Myocyte (in vitro differentiated cells): ENCODE measurements around the gene MYH10. TPM values are rescaled to one million over a fixed set of nuclear protein-coding genes. Genes with fewer than 3 reads are reported as not detected.
"Not testable (repeated sequence)": the region's sequence is repeated elsewhere in the genome, so short reads cannot be mapped to it uniquely, and the experiment has no call there.

Source experiments
- DNase-seq: peaks from one replicate; pipeline ENCODE4 v3.0.0-alpha.2; 2012; ENCODE audit warnings: low read depth
- total RNA-seq: library from RNA; depleted of rRNA; stranded (reverse); fragments of >200 nt; gene quantifications from 2 replicates; pipeline ENCODE4 v1.2.3, GENCODE V29; 2014

Gene MYH10
- total RNA-seq, 1 donor from 2014 or later = 17.9 TPM

DNA sequence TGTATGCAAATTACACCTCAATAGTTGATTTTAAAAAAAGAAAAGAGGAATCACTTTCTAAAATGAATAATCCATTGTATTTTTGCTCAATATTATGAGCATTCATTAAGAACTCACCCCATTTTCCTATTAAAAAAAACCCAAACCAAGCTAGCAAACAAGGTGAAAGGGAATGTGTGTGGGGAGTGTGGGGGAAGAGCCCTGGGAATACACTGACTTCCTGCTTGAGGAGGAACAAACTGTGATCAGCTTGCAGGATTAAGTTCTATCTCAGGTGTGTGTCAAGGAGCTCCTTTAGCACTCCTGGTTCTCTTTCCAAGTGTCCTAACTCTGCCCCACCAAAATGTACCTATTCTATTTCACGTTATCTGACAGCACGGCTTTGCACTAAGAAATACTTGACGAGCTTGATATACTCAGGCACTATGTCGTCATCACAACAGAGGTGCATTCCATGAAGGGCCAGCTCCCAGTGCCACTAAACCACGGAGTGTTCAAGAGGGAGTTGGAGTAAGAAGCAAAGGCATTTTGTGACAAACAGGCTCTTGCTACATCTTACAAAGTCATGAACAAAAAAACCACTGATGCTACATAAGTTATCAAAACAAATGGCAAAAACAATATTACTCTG lies 73.2 kb downstream of the MYH10 start:
- peak; percentile 27 for DNase-seq

DNA sequence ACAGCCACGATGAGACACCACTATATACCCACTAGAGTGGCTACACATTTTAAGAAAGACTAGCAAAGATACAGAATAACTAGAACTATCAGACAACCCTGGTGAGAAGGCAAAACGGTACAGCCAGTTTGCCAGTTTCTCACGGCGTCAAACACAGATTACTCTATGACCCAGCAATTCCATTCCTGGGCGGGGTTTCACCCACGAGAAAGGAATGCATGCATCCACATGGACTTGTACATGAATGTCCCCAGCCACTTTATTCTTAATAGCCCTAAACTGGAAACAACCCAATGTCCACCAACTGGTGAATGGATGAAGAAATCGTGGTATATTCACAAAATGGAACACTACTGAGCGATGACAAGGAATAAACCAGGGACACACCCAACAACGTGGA lies 74.5 kb downstream of the MYH10 start:
- DNase-seq = no peak

DNA sequence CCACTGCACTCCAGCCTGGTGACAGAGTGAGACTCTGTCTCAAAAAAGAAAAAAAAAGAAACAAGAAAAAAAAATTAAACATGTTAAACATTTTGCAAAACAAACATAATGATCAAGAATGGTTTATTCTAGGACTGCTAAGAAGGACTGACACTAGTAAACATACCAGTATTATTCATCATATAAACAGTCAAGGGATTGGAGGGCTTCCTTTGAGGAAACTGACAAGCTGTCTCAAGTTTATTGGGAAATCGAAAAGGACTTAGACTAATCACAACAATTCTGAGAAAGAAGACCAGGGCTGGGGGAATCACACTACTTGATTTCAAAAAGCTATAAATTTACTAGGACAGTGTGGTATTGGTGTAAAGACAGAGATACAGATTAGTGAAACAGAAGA lies 75.5 kb downstream of the MYH10 start:
- DNase-seq = no peak

DNA sequence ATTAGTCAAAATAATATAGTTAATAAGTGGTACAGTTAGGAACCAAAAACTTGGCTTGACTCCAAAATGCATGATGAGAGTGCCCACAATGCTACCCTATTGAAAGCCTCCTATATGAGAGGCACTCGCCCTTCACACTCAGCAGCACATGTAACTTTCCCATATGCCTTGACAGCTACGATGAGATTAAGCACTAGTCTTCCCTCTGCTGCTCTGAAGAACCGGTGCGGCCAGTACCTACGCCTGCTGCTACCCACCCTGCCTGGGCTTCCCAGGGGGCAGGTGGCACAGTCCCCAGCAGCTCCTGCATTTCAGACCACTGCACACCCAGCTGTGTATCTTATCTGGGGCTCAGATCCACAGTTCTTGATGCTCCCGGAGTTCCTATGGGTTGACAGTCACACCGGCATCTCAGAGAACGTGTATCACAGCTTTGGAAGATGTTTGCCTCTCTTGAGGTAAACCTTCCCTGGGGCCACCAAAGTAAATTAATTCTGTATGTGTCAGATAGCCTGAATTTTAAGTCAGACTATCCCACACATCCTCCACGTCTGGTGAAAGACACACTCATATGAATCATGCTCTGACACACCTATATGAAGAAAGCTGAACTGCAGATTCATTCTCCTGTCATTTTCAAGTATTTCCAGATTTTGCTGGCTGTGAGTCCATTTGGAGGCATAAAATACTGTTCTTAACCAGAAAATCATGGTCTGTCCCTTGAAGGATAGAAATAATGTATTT lies 77.8 kb downstream of the MYH10 start:
- DNase-seq = no peak

DNA sequence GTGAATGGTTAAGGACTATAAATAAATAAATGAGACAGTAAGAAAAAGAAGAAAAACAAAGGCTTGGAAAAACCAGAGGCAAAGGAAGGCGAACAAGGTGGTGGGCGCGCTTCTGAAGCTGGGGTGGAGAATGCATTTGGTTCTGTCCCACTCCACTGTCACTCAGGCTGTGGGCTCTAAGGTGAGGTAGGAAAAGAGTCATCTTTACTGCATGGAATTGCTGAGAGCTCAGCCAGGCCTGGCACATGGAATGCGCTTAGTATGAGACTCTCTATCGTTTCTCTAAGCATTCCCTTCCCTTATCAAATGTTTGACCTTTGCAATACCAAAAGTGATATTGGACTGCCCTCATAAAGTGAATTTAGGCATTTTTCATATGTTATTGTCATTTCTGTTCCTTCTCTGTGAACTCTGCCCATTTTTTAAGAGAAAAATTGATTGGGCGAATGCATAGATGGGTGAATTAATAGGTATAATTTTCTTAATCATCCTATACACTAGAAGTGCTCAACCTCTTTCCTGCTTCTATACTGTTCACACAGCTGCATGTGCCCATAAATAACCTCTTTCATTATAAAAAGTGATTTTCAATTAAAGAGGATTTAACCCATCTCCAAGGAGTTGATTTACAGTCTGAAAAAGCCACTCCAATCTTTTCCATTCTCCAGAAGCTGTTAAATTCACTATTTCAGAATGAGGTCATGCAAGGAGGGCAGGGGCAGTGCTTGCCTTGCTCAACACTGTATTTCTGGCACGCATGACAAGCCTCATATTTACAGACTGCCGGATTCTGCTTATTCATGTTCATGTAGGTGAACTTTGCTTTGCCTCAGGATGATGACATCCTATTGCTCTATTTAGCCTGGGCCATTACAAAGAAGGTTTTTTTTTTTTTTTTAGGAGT lies 87.7 kb downstream of the MYH10 start:
- no peak for DNase-seq

DNA sequence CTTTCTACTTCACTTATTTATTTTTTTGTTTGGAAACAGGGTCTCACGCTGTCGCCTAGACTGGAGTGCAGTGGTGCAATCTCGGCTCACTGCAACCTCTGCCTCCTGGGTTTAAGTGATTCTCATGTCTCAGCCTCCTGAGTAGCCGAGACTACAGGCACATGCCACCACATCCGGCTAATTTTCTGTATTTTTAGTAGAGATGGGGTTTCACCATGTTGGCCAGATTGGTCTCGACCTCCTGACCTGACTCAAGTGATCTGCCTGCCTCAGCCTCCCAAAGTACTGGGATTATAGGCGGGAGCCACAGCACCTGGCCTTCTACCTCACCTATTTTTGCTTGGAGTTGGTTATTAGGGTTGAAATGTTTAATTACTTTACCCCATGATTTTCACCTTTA lies 90.5 kb downstream of the MYH10 start:
- not testable (repeated sequence) for DNase-seq

DNA sequence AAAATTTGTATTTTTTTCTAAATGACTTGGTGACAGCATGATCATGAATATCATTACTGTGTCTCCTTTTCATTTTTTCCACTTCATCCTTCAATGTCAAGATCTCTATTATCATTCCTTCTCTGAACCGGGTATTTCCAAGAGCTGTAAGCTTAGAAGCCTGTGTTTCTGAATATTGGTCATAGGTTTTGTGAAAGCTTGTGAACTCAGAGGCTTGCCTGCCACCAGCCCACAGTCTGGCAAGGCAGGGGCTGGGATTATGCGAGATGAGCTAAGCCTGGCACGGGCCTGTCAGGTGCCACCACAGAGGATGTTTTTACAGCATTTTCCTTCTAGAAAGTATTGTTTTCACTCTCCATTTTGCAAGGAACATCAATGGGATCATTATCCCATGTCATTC lies 92.8 kb downstream of the MYH10 start:
- DNase-seq = no peak

DNA sequence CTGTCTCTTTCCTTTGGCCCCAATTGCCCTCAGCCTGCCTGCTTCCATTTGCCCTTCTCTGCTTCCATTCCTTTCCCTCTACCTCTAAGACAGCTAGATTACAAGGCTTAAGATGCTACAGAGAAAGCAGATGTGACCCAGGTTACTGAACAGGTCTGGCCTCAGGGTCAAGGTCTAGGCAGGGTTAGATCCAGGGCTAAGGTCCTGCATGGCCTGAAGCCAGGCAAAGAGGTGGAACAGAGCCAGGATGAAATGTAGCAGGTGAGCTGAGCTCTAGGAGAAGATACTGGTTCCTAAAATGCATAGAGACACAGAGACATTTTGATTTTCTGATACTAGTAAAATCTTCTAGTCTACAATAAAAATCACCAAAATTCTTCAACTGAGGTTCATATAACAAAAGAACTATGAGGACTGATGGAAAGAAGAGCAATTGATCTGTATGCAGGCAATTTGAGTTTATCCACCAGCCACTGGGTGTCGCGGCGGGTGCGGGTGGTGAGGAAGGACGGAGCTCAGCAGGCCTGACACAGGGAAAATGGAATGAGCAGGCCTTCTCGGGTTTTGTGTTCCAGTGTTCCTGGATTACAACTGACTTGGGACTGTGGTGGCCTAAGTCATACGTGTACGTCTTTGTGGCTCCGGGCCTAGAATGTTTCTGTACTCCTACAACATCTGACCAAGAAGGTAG lies 95.9 kb downstream of the MYH10 start:
- no peak for DNase-seq

DNA sequence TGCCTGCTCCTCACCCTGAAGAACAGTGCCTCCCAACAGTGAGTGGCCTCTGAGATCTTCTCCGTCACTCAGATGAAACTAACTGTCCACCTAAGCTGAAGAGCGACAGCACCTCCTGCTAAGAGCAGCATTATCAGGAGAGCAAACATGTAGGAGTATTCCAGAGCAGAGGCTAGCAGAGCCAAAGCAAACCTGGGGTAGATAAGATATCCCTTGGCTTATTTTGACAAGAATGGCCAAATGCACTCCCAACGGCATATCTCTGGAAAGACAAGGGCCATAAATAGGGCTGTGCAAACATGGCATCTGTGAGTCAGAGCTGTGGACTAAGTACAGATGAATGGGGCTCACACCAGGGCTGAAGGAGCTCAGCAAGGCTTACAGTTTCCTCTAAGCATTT lies 98.5 kb downstream of the MYH10 start:
- peak; percentile 47 for DNase-seq

DNA sequence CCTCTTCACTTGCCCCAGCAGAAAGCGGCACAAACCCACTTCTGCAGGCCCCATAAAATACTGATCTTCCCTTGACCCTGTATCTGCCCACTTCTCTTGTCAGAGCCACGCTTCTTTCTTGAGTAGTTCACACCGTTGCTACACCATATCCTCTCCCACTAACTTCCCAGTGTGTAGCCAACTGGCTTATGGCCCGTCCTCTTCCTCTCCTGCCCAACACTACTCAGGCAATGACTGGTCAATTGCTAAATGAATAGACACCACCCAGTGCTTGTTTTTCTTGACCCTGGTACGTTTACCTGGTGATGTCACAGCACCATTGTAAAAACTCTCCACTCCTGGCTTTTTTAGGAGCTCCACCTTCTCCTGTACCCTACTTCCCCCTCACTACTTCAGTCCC lies 107.9 kb downstream of the MYH10 start:
- DNase-seq = no peak

DNA sequence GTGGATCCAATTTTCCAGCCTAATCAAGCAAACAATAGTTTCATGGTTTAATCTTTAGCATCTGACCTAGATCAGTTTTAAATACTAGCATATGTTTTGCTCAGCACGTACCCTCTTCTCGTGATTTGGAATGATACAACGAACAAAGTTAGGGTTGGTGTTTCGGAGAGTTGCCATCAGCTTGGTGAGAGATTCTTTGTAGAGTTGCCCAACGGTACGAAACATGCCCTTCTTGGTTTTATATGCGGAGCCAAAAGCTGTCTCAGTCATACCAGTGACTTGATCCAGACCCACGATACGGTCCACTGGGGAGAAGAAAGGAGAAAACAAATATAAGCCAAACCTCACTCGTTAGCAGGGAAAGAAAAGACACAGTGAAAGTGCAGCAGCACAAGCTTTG lies 109.5 kb downstream of the MYH10 start:
- no peak for DNase-seq

DNA sequence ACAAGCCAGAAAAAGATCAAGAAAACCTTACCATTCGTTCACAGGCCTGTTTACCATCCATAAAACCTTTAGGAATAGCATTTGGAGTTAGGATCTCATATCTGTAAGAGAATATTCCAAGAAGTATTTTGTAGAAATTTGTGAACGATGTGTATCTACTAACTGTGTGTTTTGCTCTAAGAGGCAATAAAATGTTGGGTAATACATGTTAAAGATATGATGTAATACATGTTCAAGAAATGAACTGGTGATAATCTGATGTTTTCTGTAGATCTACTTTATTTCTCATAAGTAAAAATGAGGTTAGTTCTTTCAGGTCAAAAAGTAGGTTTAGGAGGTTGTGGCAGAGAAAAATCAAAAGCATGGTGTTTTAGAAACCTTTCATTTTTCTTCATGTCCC lies 111.7 kb downstream of the MYH10 start:
- DNase-seq = no peak

DNA sequence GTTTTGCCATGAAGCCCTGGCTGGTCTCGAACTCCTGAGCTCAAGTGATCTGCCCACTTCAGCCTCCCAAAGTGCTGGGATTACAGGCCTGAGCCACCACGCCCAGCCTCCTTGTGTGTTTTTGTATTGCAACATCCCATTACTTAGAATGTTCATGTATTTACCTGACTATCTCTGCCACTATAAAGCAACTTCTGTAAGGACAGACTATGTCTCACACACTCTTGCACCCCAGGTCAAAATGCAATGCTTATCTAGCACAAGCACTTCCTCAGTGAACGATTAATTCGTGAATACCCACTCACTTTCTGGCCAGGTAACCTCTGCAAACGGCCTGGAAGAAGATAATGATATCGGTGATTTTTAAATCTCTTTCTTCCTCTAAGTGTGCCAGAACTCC lies 112.2 kb downstream of the MYH10 start:
- DNase-seq = no peak

DNA sequence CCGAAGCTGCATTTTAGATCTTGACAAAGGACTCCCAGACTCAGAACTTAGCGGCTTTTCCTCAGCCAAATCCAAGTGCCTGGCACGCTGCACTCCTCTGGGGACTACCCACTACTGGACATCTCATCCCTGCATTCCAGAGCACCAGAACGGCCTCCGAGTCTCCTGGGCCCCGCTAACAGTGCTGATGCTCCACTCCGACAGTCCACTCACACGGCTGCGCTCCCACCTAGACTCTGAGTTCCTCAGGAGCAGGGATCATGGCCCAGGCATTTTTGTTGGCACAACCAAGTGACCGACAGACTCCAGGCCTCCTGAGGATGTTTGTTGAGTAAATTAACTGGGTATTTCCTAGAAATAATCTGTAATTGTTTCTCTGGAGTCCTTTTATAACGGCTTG lies 115.7 kb downstream of the MYH10 start:
- no peak for DNase-seq

DNA sequence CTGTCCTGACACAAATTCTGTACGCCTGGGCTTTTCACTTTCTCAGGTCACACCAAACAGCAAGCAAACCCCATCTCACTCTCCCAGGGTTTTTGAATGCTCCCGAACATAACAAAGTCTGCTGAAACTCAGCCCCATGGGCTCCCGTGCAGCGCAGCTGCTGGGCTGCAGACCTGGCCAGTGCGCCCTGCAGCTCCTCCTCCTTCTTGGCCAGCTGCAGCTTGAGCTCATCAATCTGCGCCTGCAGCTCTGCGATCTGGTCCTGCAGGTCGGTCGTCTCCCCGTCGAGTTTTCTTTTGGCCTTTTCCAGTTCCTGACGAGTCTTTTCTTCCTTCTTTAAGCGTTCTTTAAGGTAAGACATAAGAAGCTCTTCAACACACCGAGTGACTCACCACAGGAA lies 124.4 kb downstream of the MYH10 start:
- DNase-seq = peak; percentile 39

DNA sequence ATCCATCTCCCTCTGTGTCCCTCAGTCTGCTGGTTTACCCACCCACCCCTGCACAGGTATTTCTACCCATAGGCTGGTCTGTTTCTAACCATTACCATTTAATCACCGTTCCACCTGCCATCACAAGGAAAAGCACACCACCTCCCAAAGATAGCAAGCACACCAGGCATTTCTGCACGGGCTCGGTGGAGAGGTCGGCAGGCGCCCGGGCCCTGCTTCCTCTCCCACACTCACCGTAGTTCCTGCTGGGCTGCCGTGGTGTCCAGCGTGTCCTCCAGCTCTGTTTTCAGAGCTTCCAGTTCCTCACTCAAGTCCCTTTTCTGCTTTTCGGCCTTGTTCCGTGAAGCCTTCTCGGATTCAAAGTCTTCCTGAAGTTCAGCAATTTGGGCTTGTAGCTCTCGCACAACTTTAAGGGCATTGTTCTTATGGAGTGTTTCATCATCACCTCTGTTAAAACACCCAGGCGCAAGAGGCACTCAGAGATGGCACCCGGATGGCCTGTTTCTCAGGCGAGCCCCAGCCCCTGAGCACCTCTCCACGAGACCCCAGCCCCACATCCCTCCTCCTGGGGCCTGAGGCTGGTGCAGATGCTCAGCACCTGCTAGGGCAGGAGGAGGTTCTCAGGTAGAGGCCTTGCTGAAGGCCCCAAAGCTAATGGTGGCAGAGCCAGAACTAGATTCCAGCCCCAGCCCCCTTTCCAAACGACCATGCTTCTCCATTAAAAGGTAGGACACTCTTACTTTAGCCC lies 125.9 kb downstream of the MYH10 start:
- no peak for DNase-seq

DNA sequence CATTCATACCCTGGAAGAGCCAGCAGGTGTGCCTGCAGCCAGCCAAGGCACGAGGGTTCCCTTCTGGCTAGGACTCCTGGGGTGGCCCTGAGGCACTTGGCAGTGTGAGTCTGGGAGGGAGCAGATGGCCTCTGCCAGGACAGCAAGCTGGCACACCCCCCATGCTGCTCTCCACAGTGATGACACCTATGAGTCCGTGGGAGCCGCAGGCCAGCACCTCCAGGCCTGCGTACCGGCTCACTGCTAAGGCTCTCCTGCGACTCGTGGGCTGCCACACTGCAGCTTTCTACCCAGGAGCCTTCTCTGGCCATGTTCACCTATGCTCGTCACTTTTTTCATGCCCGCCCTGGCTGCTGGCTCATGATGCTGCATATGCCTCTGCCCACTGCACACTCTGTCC lies 126.7 kb downstream of the MYH10 start:
- DNase-seq = peak; percentile 6

DNA sequence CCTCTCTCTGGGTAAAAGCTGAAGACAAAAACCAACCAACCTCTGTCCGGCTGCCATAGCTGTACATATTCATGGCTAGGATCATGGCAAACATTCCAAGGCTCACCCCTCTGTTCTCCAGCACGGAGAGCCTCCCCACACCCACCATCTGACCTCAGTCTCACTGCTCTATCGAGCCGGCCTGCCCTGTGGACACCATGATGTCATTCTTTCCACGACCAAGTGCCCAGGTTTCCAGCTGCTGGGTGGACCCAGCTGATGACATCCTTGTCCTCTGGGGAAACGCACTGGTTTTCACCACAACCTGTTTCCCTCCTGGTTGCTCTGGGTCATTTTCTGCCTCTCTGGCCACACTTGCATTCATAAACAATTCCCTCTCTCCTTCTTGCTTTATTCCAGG lies 127.2 kb downstream of the MYH10 start:
- DNase-seq = peak; percentile 12

DNA sequence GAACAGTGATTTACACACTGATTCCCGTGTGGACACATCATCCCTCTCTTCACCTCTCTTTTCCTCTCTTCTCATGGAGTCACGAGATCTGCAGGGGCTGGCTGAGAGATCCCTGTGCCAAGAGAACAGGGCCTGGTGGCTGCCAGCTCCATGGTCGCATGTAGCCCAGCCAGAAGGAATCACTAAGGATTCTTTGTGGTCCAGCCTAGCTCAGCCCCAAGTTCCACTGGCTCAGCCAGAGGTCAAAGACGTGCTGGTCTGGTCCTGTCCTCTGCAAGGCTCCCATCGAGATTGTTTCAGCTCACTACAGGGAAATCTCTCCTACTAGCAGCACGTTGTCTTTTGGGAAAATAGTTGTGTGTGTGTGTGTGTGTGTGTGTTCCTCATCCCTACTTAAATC lies 128.4 kb downstream of the MYH10 start:
- no peak for DNase-seq

DNA sequence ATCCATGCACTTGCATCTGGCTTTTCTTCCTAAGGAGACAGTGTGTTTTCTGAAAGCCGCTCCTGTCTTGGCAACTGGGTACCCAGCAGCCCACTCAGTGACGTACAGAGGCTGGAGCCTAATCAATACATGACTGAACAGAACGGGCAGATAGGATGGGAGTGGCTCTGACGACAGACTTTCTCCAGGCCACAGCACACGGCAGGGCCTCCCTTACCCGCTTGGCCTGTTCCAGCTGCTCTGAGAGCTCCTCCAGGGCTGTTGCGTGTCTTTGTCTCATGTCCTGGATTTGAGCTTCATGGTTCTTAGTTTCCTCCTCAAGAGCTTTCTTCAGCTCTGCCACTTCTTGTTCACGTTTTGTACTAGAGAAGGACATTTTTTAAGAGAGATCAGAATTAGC lies 129.9 kb downstream of the MYH10 start:
- no peak for DNase-seq

DNA sequence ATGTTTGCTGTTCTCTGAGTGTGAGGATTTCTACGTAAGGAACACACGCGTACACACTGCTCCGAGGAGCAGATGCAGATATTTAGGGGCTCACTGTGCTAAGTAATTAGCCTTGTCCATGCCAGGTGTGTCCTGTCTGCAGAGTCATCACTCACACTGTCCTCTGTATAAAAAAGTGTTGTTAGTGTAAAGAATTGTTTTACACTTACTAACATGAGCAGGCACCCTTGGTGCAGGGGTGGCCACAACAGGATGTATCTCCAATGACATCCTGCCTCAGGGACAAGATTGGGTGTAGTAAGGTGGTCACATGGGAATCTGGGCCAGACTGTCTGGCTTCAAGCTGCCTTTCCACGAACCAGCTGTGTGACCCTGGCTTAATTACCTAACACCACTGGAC lies 130.9 kb downstream of the MYH10 start:
- DNase-seq = no peak
